Keratinocyte (primary cell): ENCODE results near the gene GNAI1. TPM values are rescaled to one million over a fixed set of nuclear protein-coding genes. Genes with fewer than 3 reads are reported as not detected.

Experiments used
- DNase-seq: peaks from one replicate; pipeline ENCODE4 v3.0.0-alpha.2; 2011; ENCODE audit warnings: low read depth, missing footprints, low spot score
- FAIRE-seq: peaks from 2 replicates; lab custom pipeline; 2011; peaks lifted over from hg19 to GRCh38; lab: Jason Lieb, UNC
- H2AFZ ChIP-seq: 2 replicates; pipeline ENCODE4 v1.6.0; 2012; ENCODE audit warnings: low read length, control low read depth, inconsistent platforms; ENCODE audit not compliant: control insufficient read depth
- H3K27ac ChIP-seq: 2 replicates; pipeline ENCODE4 v1.5.1; 2011; ENCODE audit warnings: low read length; ENCODE audit not compliant: control insufficient read depth, insufficient read depth
- H3K27me3 ChIP-seq: 3 replicates; pipeline ENCODE4 v1.6.0; 2011; ENCODE audit warnings: low read length; ENCODE audit not compliant: control insufficient read depth, insufficient read depth; ENCODE audit errors: extremely low read depth
- H3K36me3 ChIP-seq, 2 experiments: 2 replicates in 1 of 2; 3 replicates in 1 of 2; pipeline ENCODE4 v1.5.1; 2011; ENCODE audit warnings: low read length in 2 of 2, mild to moderate bottlenecking in 1 of 2; ENCODE audit not compliant: control insufficient read depth in 2 of 2, insufficient read depth in 2 of 2; ENCODE audit errors: extremely low read depth in 1 of 2
- H3K4me1 ChIP-seq: 3 replicates; pipeline ENCODE4 v1.5.1; 2011; ENCODE audit warnings: low read length; ENCODE audit not compliant: control insufficient read depth, insufficient read depth; ENCODE audit errors: extremely low read depth
- H3K4me2 ChIP-seq: 3 replicates; pipeline ENCODE4 v1.6.0; 2011; ENCODE audit warnings: low read depth, low read length; ENCODE audit not compliant: control insufficient read depth, insufficient read depth; ENCODE audit errors: extremely low read depth
- H3K4me3 ChIP-seq, 3 experiments: fragments of 200-600 bp in 1 of 3; sonication (generic) in 1 of 3; 2 replicates in 2 of 3; 3 replicates in 1 of 3; pipeline ENCODE4 v1.5.1; 2011 to 2016; ENCODE audit warnings: low read length in 3 of 3, mild to moderate bottlenecking in 3 of 3, control low read depth in 2 of 3, inconsistent platforms in 1 of 3, low read depth in 1 of 3, mixed read lengths in 1 of 3, mixed run types in 1 of 3, moderate library complexity in 1 of 3; ENCODE audit not compliant: control insufficient read depth in 2 of 3, insufficient read depth in 2 of 3; ENCODE audit errors: extremely low read depth in 1 of 3
- H3K79me2 ChIP-seq: 2 replicates; pipeline ENCODE4 v1.6.0; 2012; ENCODE audit warnings: low read length; ENCODE audit not compliant: control insufficient read depth, insufficient read depth
- H3K9ac ChIP-seq: 3 replicates; pipeline ENCODE4 v1.6.0; 2011; ENCODE audit warnings: low read length; ENCODE audit not compliant: control insufficient read depth, insufficient read depth; ENCODE audit errors: extremely low read depth
- H3K9me1 ChIP-seq: 3 replicates; pipeline ENCODE4 v1.6.0; 2011; ENCODE audit warnings: low read length; ENCODE audit not compliant: control insufficient read depth, insufficient read depth; ENCODE audit errors: extremely low read depth
- H3K9me3 ChIP-seq: 2 replicates; pipeline ENCODE4 v1.5.1; 2012; ENCODE audit warnings: low read depth, low read length; ENCODE audit not compliant: control insufficient read depth
- H4K20me1 ChIP-seq: 3 replicates; pipeline ENCODE4 v1.6.0; 2011; ENCODE audit warnings: low read length; ENCODE audit not compliant: control insufficient read depth, insufficient read depth; ENCODE audit errors: extremely low read depth
- CTCF ChIP-seq, 3 experiments: IDR thresholded peaks in 1 of 3; conservative IDR thresholded peaks in 1 of 3; optimal IDR thresholded peaks in 1 of 3; 2 replicates in 2 of 3; 3 replicates in 1 of 3; pipeline versions ENCODE3 to v1.5.1; 2011; ENCODE audit warnings: low read length in 3 of 3, mild to moderate bottlenecking in 3 of 3, moderate library complexity in 2 of 3, control low read depth in 1 of 3, inconsistent platforms in 1 of 3; ENCODE audit not compliant: insufficient read depth in 2 of 3; ENCODE audit errors: extremely low read depth in 1 of 3
- EZH2 ChIP-seq: IDR thresholded peaks from one replicate; pipeline ENCODE4 v1.6.1; 2012; ENCODE audit warnings: inconsistent platforms, mild to moderate bottlenecking, low read length, moderate library complexity
- dilution Hi-C: fragments of 300-500 bp; cut with MboI; formaldehyde crosslinking; loops from one replicate; pipeline ENCODE4 v1.7.0; 2020; ENCODE audit warnings: low sequenced_read_pairs; ENCODE audit not compliant: extremely low pct_ligation_motif_present
- polyA plus RNA-seq, 5 experiments: library from polyadenylated mRNA; depleted of rRNA in 3 of 5; stranded (reverse) in 3 of 5; stranded (forward) in 1 of 5; unstranded in 1 of 5; fragments of >200 nt; gene quantifications; 1 replicate in 1 of 5; 2 replicates in 3 of 5; 3 replicates in 1 of 5; pipeline versions ENCODE4 v1.2.1 to v1.2.3, GENCODE V29; 2011 to 2012; ENCODE audit warnings: missing spikeins in 2 of 5, low read depth in 1 of 5, low replicate concordance in 1 of 5

The GNAI1 gene
- polyA plus RNA-seq, 1 donor (not counting 4 experiments of a cell fraction or from before 2014, with no cell fraction given), result 84.1 TPM

- DNase-seq, result no peak
- Histone ChIP-seq H3K27ac (no peak overlapping the region), H4K20me1 (no peaks in the 10 kb centered on the region), H3K9me3 (no peaks in the 10 kb centered on the region), H3K4me1 (peaks cover 12% of the 10 kb centered on the region), H3K79me2 (peaks cover 2% of the 10 kb centered on the region), H3K4me2 (no peak overlapping the region), H3K36me3 (peaks cover 2 to 3% of the 10 kb centered on the region in 2 experiments), H3K9me1 (no peaks in the 10 kb centered on the region), H3K27me3 (no peaks in the 10 kb centered on the region), H3K9ac (no peak overlapping the region), H2AFZ (no peak overlapping the region), H3K4me3 (no peak overlapping the region)
- no peak for FAIRE-seq
- no peak for TF ChIP-seq CTCF (optimal IDR thresholded peaks at IDR 0.05 in 1 of 3, IDR thresholded peaks at IDR 0.05 in 1 of 3, conservative IDR thresholded peaks at IDR 0.05 in 1 of 3; ENCODE audit: extremely low read depth in 1 of 3, insufficient read depth in 2 of 3, low read length in 3 of 3)
- TF ChIP-seq EZH2, result no peak
- dilution Hi-C loops, result no loop called here
Observed at GRCh38 chr7:80208700-80209099, 74.1 kb downstream of the GNAI1 start.

GRCh38 chr7:80210400-80210799 is 75.8 kb downstream of the GNAI1 start:
- Histone ChIP-seq H3K27ac (no peak overlapping the region), H3K9me1 (no peaks in the 10 kb centered on the region), H4K20me1 (no peaks in the 10 kb centered on the region), H3K9me3 (no peaks in the 10 kb centered on the region), H3K27me3 (no peaks in the 10 kb centered on the region), H2AFZ (no peak overlapping the region), H3K4me1 (peaks cover 12% of the 10 kb centered on the region), H3K4me3 (no peak overlapping the region), H3K79me2 (peaks cover 2% of the 10 kb centered on the region), H3K4me2 (no peak overlapping the region), H3K36me3 (peaks cover 3 to 5% of the 10 kb centered on the region in 2 experiments), H3K9ac (no peak overlapping the region)
- no peak for DNase-seq
- no peak for FAIRE-seq
- TF ChIP-seq CTCF (optimal IDR thresholded peaks at IDR 0.05 in 1 of 3, IDR thresholded peaks at IDR 0.05 in 1 of 3, conservative IDR thresholded peaks at IDR 0.05 in 1 of 3; ENCODE audit: extremely low read depth in 1 of 3, insufficient read depth in 2 of 3, low read length in 3 of 3) (no peak), EZH2 (no peak)
- dilution Hi-C loops, result no loop called here
